D721Med (cell line): ENCODE measurements around the gene SEC61A1.

Experiments
- DNase-seq: peaks from one replicate; pipeline ENCODE4 v3.0.0; 2011; ENCODE audit warnings: low spot score; ENCODE audit not compliant: insufficient read length
- FAIRE-seq: peaks from 2 replicates; lab custom pipeline; 2011; peaks lifted over from hg19 to GRCh38; lab: Jason Lieb, UNC
- TF ChIP-seq, protein P1 (sequence below): IDR thresholded peaks from 2 replicates; pipeline ENCODE4 v1.5.1; 2012; ENCODE audit warnings: mild to moderate bottlenecking, control low read depth; ENCODE audit not compliant: insufficient read depth; ENCODE audit errors: missing control alignments

SEC61A1 gene

DNA sequence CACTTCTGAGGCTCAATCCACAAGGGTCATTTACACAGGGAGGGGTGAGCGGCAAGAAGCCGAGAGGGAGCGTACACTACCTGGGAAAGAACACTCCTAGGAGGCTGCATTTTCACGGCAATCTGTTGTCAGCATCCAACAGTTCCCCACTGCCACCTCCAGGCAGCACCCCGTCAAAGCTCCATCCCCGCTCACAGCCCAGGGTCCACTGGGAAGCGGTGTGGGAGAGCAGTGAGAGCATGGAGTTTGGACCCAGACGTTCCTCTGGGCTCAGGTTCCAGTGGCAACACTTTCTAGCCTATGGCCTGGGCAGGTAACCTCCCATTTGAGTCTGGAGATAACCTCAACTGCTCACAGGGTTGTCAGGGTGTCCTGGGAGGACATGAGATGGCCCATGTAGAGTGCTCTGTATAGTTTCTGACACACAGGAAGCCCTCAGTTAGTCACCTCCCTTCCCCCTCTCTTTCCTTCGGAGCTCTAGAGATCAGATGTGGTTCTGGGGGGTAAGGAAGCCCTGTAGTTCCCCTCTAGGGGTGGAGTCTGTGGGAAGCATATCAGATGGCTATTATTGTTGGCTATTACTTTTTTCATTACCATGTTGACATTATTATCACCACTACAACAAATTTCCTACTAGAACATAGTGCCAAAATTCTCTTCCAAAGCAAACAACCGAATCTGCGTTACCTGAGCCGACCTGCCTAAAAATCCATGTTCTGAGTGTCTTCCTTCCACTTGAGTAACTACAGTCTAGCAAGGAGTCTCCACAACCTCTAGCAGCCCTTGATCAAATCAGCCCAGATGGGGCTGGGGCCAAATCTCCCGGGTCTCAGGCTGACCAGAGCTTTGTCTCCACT, 42.3 kb downstream of the SEC61A1 start:
- TF ChIP-seq, protein P1, sequence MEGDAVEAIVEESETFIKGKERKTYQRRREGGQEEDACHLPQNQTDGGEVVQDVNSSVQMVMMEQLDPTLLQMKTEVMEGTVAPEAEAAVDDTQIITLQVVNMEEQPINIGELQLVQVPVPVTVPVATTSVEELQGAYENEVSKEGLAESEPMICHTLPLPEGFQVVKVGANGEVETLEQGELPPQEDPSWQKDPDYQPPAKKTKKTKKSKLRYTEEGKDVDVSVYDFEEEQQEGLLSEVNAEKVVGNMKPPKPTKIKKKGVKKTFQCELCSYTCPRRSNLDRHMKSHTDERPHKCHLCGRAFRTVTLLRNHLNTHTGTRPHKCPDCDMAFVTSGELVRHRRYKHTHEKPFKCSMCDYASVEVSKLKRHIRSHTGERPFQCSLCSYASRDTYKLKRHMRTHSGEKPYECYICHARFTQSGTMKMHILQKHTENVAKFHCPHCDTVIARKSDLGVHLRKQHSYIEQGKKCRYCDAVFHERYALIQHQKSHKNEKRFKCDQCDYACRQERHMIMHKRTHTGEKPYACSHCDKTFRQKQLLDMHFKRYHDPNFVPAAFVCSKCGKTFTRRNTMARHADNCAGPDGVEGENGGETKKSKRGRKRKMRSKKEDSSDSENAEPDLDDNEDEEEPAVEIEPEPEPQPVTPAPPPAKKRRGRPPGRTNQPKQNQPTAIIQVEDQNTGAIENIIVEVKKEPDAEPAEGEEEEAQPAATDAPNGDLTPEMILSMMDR, result no peak
- FAIRE-seq (no peak), DNase-seq (no peak)

DNA sequence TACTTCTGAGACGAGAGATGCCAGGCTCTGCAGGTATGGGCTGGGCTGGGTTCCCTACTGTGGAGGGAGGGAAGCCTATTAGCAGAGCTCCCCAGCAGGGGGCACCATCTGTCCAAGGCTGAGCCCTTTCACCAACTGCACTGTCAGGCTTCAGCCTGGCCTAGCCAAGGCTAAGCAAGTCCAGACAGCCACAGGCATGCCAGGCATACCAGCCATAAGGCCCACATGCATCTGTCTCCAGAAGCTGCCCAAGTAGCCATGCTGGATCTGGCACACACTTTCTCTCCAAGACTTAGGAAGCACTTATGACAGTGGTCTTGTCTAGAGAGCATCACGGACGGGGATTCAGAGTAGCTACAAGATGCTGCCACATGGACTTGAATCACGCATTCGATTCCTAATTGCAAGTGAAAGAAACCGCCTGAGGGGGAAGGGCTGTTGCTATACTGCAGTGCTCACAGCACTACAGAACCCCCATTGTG, 43.0 kb downstream of the SEC61A1 start:
- TF ChIP-seq, protein P1, result peak; percentile 70
- FAIRE-seq, result no peak
- peak; percentile 79 for DNase-seq

DNA sequence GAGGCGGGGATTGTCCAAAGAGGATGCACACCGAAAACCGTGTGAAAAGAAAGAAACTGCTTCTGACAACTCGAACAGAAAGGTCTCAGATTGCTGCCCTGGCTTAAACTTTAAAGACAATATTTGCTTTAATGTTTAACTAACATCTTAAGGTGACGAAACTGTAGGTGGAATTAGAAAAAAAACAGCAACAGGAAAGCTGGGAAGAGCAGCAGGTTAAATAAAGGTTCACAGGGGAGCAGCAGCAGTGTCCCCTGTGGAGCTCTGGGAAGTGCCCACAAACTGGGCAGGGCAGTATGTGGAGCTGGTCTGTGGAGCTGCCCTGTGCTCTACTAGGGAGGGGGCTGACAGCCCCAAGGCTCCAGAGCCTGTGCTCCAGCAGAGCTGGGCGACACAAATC, 46.0 kb downstream of the SEC61A1 start:
- DNase-seq (no peak), FAIRE-seq (no peak)
- TF ChIP-seq, protein P1, result no peak

DNA sequence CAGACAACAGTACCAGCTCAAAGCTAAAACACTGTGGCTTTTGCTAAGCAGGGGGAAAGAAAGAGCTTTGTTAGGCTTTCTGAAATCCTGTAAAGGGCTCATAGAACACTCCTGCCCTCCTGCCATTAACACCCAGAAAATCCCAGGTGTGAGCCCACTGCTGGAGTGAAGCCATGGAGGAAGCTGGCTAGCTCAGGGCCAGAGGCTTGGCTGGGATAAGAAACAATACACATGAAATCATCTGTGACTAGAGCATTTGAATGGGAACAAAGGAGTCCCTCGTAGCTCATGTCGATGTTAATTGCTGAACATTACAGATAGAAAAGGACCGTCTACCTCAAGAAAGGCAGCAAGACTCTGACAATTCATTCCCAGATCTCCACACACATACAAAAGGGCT, 47.9 kb downstream of the SEC61A1 start:
- DNase-seq, result no peak
- TF ChIP-seq, protein P1, result no peak
- no peak for FAIRE-seq

DNA sequence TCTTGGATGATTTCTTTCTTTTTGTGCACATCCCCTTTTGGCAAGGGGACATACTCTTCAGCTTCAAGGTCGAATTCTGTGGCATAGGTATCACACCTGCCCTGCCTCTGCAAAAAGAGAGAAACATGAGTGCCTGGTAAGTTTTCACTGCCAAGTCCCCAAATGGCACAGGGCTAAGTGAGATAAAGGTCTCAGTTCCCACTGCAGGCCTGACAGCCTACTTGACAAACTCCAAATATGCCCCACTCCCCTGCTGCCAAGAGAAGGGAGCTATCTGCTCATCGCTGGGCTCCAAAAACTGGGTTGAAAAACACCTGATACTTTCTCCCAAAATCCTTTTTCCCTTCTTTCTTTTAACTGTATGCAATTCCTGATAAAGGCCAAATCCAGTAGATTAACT, 48.4 kb downstream of the SEC61A1 start:
- TF ChIP-seq, protein P1, result no peak
- no peak for DNase-seq
- FAIRE-seq, result no peak

DNA sequence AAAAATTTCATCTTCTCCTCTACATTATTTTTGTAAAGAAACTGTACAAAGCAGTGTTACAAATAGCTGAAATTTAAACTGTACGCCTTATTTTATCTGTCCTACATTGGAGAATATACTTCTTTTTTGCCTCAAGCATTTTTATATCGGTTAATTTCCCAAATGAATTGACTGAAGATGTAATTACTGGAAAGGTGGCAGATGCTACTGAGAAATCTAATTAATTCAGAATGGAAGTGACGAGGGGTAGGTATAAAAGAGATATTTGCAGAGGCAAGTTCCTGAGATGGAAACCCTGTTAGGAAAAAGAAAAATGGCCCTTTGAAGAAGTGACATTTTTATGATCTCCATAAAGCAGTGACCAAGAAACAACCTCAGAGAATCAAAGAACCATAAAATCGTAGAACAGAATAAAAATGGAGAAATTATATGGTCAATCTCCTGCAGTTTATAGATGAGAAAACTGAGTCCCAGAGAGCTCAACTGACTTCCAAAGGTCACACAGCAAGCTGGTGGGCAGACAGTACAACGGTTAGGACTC, 51.0 kb downstream of the SEC61A1 start:
- DNase-seq, result no peak
- FAIRE-seq, result no peak
- TF ChIP-seq, protein P1, result no peak

DNA sequence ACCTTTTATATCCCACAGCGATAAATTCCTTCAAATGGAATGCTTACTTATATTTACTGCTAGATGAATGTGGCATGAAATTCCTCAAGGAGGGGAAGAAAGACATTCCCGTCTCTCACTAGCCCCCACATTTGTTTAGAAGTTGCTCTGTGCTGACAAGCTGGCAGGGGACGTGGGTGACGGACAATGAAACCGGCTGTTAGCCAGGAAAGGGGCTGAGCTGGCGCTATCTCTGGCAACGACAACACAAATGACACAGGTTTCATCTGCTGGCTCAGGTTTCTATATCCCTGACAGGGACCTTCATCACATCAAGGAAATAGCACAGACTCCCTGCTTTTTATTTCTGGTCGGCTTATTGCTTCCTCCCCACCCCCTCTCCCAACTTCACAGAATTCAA, 55.6 kb downstream of the SEC61A1 start:
- TF ChIP-seq, protein P1, result no peak
- DNase-seq, result no peak
- no peak for FAIRE-seq
